Stimulated activated CD4-positive, alpha-beta T cell treated with anti-CD3 and anti-CD28 coated beads, Interleukin-12 subunit alpha, Interleukin-12 subunit beta, amount 100 ng/mL, for 4 hours (primary cell): ENCODE measurements around the gene ADGRA1.
"Not testable (repeated sequence)": the region's sequence is repeated elsewhere in the genome, so short reads cannot be mapped to it uniquely, and the experiment has no call there.

ENCODE experiments used
- DNase-seq: peaks from one replicate; pipeline ENCODE4 v3.0.0-alpha.2; 2020

Gene ADGRA1

GRCh38 chr10:133131053-133131452 is 43.3 kb downstream of the ADGRA1 start:
- no peak for DNase-seq

GRCh38 chr10:133131734-133132472 is 44.2 kb downstream of the ADGRA1 start:
- DNase-seq: no peak

DNA sequence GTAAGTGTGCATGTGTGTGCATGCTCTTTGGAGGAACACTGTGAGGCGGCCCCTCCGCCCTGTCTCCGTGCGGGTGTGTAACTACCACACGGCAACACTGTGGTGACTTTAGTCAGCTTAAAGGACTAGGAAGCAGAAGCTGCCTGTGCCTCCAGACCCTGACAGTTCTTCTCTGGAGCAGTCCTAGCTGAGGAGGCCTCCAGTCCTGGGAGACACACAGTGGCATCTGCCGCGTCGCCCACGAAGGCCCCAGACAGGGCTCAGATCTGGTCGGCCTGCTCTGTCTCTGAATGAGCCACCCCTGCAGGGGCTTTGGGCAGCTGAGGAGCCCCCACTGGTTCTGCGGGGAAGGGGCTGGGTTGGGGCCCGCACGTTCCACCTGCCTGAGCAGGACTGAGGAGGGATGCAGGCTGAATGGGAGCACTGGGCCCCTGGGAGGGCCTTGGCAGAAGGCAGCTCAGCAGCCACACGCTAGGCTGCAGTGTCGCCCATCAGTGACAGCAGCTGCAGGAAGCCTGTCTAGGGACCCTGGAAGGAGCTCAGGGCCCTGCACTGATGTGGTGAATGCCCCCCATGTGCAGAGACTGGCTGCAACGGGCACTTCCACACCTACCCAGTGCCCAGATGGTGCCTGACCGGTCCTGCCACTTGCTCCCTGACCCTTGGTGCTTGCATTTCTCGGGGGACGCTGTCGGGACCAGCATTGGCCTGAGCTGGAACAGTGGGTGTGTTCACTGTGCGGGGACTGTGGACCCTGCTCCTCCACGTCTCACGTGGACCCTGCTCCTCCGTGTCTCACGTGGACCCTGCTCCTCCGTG is 45.0 kb downstream of the ADGRA1 start:
- no peak for DNase-seq

DNA sequence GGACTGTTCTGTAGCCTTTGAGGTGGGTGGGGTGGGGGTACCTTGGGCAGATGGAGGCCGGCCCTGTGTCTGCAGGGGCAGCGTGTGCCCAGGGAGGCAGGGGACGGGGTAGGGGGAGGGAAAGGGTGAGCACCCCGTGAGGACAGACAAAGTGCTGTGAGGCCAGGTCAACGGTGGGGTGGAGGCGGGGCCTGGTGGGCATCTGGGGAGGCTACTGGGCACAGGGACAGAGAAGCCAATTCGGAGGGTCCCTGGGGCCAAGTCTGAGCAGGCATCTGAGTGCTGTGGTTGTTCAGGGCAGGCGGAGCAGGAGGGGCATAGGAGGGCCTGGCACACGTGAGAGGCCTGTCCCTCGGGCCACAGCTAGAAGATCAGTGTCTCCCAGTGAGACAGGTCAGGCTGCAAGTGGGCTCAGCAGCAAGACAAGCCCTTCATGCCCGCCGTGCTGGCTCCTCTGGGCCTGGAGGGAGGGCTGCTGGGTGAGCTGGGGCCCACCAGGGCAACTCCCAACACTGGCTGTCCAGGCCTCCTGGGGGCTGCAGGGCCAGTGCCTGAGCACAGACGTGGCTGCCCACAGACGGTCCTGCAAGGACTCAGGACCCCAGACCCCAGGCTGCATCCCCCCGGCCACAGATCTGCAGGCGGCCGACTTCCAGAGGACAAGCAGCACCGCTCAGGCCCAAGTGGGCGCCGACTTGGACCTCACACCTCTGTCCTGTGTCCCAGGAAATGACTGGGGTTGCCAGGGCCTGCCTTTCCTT is 45.9 kb downstream of the ADGRA1 start:
- DNase-seq: no peak

DNA sequence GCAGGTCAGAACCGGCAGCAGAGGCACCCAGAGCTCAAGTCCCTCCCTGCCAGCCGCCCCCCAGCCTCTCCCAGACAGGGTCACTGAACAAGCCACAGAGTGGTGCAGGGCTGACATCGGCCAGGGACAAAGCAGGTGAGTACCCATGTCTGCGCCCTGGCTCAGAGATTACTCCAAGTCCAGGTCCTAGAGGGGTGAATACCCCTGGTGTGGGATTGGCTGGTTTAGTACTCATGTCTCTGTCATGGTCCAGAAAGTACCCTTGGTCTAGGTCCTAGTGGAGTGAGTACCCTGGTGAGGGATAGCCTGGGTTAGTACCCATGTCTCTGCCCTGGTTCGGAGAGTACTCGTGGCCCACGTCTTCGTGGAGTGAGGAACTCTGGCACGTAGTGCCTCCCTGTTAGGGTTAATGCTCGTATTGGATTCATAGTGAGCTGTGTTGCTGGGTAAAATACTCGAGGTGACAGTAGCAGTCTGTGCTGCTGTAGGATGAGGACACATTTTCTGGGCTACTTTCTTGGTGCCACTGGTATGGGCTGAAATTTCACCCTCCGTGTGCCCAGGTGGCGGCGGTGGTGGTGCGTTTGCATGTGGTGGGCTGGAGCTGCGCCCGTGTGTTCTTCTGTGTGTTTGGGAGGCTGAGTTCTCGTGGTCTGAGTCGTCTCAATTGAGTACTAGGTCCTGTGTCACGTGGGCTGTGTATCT is 46.8 kb downstream of the ADGRA1 start:
- DNase-seq: no peak

GRCh38 chr10:133135116-133135465 is 47.4 kb downstream of the ADGRA1 start:
- no peak for DNase-seq

GRCh38 chr10:133137486-133138145 is 49.9 kb downstream of the ADGRA1 start:
- not testable (repeated sequence) for DNase-seq

DNA sequence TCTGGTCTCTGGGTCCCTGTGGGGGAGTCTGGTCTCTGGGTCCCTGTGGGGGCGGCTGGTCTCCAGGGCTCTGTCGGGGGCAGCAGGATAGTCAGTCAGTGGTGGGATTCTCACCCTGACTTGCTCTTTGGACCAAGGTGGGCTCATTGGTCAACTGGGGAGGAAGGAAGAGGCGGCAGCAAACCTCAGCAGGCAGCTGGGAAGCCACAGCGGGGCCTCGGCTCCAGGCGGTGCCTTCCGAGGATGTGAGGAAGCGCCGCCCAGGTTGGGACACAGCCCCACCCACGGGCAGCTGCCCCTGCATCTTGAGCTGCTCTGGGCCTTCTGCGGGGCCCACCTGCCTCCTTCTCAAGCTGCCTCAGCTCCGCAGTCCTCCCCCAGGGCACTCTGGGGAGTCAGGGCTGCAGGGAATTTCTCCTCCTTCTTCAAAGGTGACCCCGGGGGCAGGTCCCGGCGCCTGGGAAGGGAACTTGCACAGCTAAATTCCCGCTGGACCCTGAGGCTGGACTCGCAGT is 51.9 kb downstream of the ADGRA1 start:
- DNase-seq: no peak

DNA sequence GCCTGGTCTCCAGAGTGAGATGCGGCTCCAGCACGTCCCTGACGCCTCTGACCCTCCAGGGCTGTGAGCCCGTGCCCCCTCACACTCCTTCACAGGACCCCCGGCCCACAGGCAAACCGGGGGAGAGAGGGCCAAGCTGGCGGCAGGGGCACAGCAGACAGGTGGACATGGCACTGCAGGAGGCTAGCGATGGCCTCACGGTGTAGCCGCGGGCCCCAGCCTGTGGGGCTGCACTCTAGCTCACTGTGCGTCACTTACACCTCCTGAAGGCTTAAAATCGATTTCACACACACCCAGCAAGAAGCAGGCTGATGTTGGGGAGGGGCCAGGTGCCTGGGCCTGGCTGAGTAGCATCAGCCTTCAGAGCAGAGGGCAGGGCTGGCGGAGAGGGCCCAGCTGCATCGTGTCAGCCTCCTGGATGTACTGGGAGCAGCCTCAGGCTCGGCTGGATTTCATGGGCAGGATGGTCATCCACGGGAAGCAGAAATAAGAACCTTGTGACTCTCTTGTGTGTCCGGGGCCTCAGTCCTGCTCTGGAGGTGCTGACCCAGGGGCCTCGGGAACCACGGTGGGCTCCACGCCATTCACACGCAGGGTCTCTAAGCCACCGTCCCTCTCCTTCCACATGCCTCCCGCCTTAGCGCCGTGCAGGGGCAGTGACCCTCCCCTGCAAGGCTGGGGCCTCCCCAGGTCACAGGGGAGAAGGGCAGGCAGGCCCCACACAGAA is 52.9 kb downstream of the ADGRA1 start:
- DNase-seq: no peak

DNA sequence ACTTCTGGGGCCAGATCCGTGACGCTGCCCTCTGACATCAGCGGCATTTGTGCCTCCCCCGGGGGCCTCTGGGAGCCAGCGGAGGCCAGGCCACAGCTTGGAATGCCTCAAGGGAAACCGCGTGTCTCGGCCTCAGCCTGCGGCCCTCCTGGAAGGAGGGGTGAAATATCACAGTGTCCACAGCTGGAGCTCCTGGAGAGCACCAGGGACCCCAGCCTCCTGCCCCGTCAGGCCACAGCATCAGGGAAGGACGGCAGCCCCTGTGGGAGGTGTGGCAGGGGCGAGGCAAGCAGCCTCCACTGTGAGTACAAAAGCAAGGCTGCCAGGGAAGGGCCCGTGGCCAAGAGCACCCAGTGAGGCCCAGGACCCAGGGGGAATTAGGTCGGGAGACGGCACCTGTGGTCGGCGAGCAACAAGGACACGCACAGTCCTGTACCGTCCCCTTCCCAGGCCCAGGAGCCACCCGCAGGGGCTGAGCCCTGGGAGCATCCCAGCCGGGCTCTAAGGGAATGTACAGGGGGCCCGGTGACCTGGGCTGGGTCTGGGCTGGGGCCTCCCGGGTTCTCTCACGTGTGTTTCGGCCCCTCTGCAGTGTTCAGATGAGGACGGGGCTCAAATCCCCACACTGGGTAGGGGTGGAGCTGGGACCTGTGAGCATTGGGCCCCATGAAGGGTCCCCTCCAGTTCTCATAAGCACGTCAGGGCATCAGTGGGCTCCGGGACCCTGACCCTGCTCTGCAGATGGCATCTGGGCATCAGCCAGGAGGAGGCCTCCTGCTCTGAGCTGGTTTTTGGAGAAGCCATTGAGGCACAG is 53.6 kb downstream of the ADGRA1 start:
- DNase-seq: no peak

GRCh38 chr10:133141958-133142340 is 54.2 kb downstream of the ADGRA1 start:
- no peak for DNase-seq

DNA sequence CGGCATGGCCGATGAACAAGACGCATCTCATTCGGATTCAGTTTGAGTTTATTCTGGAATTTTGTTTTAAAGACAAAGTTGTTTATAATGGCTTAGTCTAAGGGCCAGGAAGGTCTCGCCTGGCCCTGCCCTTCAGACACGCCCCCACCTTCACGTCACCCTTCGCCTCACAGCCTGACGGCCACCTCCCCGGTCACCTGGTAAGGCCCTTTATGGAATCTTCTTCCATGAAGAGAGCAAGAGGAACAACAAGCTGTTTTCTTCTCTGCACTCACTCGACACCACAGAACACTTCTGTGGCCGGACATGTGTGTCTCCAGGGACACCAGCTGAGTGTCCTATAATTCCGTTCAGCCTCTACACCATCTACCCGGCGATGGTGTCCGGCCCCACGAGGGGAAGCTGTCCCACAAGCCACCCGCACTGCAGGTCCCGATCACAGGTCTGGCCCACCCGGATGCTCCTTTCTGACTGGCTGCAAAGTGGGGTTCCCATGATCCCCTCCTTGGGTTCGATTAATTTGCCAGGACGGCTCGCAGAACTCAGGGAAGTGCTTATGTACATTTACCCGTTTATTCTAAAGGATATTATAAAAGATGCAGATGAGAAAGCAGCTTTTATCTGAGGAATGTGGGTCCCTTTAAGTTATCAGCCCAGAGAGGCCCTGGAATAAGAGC is 54.9 kb downstream of the ADGRA1 start:
- no peak for DNase-seq

- DNase-seq: no peak
These were observed 55.4 kb downstream of the ADGRA1 start for GRCh38 chr10:133143200-133143533.

DNA sequence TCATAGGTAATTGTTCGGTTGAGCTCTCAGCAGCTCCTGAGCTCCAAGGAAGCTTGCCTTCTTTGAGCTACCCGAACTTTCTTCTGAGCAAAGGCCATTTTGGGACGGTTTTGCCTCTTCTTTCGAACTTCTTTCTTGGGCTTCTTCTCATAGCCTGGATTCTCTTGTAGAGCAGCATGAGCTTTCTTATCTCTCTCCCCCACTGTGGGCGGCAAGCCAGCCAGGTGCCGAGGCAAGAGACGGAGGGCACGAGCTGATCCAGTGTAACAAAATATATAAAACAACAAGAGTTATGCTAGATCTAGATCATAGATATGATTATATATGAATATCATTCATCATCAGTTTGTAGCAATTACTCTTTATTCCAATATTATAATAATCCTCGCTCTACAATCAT is 55.8 kb downstream of the ADGRA1 start:
- DNase-seq: no peak

- no peak for DNase-seq
These were observed 57.0 kb downstream of the ADGRA1 start for GRCh38 chr10:133144771-133145170.

DNA sequence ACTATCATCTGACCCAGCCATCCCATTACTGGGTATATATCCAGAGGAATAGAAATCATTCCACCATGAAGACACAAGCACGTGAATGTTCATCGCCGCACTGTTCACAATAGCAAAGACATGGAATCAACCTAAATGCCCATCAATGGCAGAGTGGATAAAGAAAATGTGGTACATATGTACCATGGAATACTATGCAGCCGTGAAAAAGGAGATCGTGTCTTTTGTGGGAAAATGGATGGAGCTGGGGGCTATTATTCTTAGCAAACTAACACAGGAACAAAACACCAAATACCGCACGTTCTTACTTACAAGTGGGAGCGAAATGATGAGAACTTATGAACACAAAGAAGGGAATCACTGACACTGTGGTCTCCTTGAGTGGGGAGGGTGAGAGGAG is 62.5 kb downstream of the ADGRA1 start:
- DNase-seq: no peak

GRCh38 chr10:133150656-133151055 is 62.9 kb downstream of the ADGRA1 start:
- DNase-seq: no peak

DNA sequence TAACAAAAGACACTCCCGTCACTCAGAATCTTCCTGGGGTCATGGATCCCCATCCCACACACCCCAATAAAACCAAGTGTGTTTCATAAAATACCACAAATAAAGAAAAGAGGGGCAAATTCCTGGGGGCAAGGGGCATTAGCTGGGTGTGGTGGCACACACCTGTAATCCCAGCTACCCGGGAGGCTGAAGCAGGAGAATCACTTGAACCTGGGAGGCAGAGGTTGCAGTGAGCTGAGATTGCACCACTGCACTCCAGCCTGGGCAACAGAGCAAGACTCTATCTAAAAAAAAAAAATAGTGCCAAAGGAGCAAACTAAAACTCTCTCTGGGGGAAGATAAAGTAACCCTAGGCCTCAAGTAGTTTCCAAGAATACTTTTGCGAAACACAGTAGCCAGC is 63.3 kb downstream of the ADGRA1 start:
- DNase-seq: not testable (repeated sequence)

DNA sequence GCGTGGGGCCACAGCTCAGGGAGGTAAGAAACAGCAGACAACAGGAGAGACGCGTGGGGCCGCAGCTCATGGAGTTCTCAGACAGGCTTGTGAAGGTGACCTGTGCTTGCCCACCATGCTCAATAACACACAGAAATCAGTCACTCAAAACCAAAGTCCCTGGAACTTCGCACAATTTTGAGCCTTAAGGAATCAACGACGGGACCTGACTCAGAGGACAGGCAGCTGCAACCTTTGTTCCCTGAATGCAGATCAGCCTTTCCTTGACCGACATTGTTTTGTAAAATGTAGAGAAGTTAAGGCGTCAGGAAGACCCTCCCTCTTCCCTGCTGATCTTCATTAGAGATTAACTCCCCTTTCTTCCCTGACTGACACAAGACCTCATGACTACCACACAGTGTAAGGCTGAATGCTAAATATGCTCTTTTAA is 63.8 kb downstream of the ADGRA1 start:
- no peak for DNase-seq

GRCh38 chr10:133154411-133154810 is 66.7 kb downstream of the ADGRA1 start:
- DNase-seq: no peak
